Measurements from ENCODE around the gene SPATA6L. TPM values are rescaled to one million over a fixed set of nuclear protein-coding genes. Genes with fewer than 3 reads are reported as not detected.
A peak's percentile ranks its signal among the peaks of the same experiment; 100 is the strongest.

SPATA6L gene
- total RNA-seq, 1 donor from 2014 or later, result 0.53 TPM

DNA sequence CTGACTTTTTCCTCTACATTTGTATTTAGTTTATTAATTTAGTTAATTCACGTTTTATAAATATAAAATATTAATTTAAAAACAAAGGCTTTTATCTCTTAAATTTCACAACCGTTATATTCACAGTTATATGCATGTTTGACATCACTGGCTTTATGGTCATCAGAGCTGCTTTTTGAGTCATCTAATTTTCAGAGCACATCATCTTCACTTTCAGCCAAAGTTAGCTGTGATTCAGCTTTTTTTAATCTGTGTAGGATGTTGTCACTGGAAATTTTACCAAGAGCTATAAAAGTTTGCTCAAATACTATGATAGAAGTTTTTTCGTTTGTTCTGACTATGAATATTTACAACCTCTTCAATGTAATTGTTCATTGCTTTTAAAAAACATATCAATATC lies 25.5 kb upstream of the SPATA6L start:
- Mint-ChIP-seq H3K36me3 (ENCODE audit: low read depth) (peaks cover 54% of the 10 kb centered on the region), H3K27me3 (no peaks in the 10 kb centered on the region), H3K4me3 (no peak overlapping the region), H3K9me3 (no peaks in the 10 kb centered on the region), H3K4me1 (peaks cover 8% of the 10 kb centered on the region), H3K27ac (no peak overlapping the region)
- POLR2A ChIA-PET, result no interaction called here
- DNase-seq (no peak), ATAC-seq (ENCODE audit: low read depth) (no peak)
- intact Hi-C loops (cut with micrococcal nuclease), result no loop called here
- CTCF ChIA-PET, result interaction anchor here (0.7 kb wide), 1 partner anchor 854 kb away, joined by 3 read pairs; no protein-coding TSS in a partner anchor
- TF ChIP-seq, protein P1, sequence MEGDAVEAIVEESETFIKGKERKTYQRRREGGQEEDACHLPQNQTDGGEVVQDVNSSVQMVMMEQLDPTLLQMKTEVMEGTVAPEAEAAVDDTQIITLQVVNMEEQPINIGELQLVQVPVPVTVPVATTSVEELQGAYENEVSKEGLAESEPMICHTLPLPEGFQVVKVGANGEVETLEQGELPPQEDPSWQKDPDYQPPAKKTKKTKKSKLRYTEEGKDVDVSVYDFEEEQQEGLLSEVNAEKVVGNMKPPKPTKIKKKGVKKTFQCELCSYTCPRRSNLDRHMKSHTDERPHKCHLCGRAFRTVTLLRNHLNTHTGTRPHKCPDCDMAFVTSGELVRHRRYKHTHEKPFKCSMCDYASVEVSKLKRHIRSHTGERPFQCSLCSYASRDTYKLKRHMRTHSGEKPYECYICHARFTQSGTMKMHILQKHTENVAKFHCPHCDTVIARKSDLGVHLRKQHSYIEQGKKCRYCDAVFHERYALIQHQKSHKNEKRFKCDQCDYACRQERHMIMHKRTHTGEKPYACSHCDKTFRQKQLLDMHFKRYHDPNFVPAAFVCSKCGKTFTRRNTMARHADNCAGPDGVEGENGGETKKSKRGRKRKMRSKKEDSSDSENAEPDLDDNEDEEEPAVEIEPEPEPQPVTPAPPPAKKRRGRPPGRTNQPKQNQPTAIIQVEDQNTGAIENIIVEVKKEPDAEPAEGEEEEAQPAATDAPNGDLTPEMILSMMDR (IDR thresholded peaks at IDR 0.05), result no peak

DNA sequence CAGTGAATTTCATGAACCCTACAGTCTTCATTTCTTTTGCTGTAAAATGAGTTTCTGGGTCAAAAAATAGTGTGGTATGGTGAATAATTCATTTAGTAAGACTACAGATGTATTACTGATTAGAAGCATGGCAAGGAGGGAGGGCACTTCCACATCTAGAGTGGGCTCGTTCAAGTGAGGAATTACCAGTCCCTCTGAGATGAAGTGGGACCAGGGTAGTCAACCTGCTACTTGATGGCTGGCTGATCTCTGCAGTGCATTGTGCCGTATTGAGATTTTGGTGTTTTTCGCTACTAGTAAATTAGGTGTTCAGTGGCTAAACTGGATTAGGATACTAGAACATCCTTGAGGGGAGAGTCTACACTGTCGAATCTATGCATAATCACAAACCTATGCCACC lies 23.9 kb upstream of the SPATA6L start:
- ChIA-PET CTCF (no interaction called here), POLR2A (no interaction called here)
- DNase-seq (no peak), ATAC-seq (ENCODE audit: low read depth) (peak; percentile 49)
- H3K4me3 Mint-ChIP-seq, result no peak overlapping the region
- intact Hi-C loops (cut with micrococcal nuclease), result no loop called here
- peak overlapping the region; percentile 8 for H3K27ac Mint-ChIP-seq
- peaks cover 8% of the 10 kb centered on the region for H3K4me1 Mint-ChIP-seq
- H3K9me3 Mint-ChIP-seq, result no peaks in the 10 kb centered on the region
- TF ChIP-seq, protein P1 (IDR thresholded peaks at IDR 0.05), result no peak
- peaks cover 63% of the 10 kb centered on the region for H3K36me3 Mint-ChIP-seq (ENCODE audit: low read depth)
- no peaks in the 10 kb centered on the region for H3K27me3 Mint-ChIP-seq

DNA sequence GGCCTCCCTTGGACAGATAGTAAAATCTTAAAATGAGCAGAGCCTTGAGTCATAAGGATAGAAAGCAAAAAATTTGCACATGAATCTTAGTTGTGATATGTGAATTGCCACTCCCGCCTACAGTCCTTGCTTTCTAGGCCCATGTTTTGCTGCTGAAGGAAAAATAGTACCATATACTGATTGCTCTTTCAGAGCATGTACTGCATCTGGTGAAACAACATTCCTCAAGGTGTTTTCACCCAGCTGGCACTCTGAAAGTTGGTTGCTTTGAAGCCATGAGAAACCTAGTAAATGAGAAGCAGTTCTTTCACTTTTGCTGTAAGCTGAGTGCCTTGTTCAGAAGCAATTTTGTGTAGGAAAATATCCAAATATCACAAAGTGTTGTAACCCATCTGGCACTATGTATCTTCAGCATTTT lies 23.4 kb upstream of the SPATA6L start:
- ChIA-PET CTCF (no interaction called here), POLR2A (no interaction called here)
- no peak for ATAC-seq (ENCODE audit: low read depth)
- H3K36me3 Mint-ChIP-seq (ENCODE audit: low read depth), result peaks cover 63% of the 10 kb centered on the region
- no peak for DNase-seq
- TF ChIP-seq, protein P1 (IDR thresholded peaks at IDR 0.05), result no peak
- H3K9me3 Mint-ChIP-seq, result no peaks in the 10 kb centered on the region
- H3K4me1 Mint-ChIP-seq, result peaks cover 8% of the 10 kb centered on the region
- H3K4me3 Mint-ChIP-seq, result no peak overlapping the region
- H3K27me3 Mint-ChIP-seq, result no peaks in the 10 kb centered on the region
- H3K27ac Mint-ChIP-seq, result no peak overlapping the region
- intact Hi-C loops (cut with micrococcal nuclease), result no loop called here

DNA sequence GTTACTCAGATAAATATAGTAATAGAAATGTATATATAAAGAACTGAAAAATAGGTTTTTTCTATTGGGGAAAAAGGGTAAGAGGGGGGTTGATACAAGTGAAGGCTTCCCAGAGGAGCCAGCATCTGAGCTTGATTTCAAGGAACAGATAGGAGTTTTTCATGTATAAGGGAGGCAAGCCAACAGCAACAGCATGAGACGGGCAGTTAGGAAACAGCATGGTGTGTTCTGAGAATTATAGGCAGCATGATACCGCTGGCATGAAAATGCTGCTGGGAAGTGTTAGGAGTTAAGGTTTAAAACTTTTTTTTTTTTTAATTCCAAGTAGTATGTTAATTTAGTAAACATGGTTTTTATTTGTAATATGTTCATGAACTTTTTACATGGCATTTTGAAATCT lies 22.7 kb upstream of the SPATA6L start:
- no peak overlapping the region for H3K4me3 Mint-ChIP-seq
- ChIA-PET POLR2A (no interaction called here), CTCF (no interaction called here)
- peaks cover 61% of the 10 kb centered on the region for H3K36me3 Mint-ChIP-seq (ENCODE audit: low read depth)
- no peak for ATAC-seq (ENCODE audit: low read depth)
- no peak overlapping the region for H3K27ac Mint-ChIP-seq
- intact Hi-C loops (cut with micrococcal nuclease), result no loop called here
- H3K9me3 Mint-ChIP-seq, result no peaks in the 10 kb centered on the region
- H3K4me1 Mint-ChIP-seq, result peaks cover 10% of the 10 kb centered on the region
- no peak for DNase-seq
- no peaks in the 10 kb centered on the region for H3K27me3 Mint-ChIP-seq
- TF ChIP-seq, protein P1 (IDR thresholded peaks at IDR 0.05), result no peak

DNA sequence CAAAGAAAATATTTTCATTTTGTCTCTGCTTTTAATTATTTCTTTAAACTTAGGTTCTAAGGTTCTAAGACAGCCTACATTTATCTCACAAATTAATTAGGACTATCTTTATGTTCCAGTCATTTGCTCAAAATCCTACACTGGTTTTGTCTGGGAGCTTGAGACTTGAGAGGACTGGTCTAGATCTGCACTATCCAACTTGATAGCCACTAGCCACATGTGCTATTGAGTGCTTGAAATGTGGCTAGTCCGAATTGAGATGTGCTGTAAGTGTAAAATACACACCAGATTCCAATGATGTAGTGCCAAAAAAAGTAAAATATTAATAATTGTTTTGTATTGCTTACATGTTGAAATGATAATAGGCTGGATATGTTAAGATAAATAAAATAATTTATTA lies 20.3 kb upstream of the SPATA6L start:
- ChIA-PET POLR2A (no interaction called here), CTCF (no interaction called here)
- peaks cover 15% of the 10 kb centered on the region for H3K4me1 Mint-ChIP-seq
- no peak overlapping the region for H3K4me3 Mint-ChIP-seq
- H3K9me3 Mint-ChIP-seq, result no peaks in the 10 kb centered on the region
- ATAC-seq (ENCODE audit: low read depth), result no peak
- no peak overlapping the region for H3K27ac Mint-ChIP-seq
- DNase-seq, result no peak
- intact Hi-C loops (cut with micrococcal nuclease), result no loop called here
- no peaks in the 10 kb centered on the region for H3K27me3 Mint-ChIP-seq
- TF ChIP-seq, protein P1 (IDR thresholded peaks at IDR 0.05), result no peak
- H3K36me3 Mint-ChIP-seq (ENCODE audit: low read depth), result peaks cover 60% of the 10 kb centered on the region
